ENCODE results near the gene FBXL15. TPM values are rescaled to one million over a fixed set of nuclear protein-coding genes. Genes with fewer than 3 reads are reported as not detected.

The FBXL15 gene
- total and polyA plus RNA-seq, 2 donors (not counting 1 experiment from before 2014, with no cell fraction given) = 15.5 to 20.7 TPM

- Histone ChIP-seq H2AFZ (ENCODE audit: insufficient read depth, low read depth, low read length, poor library complexity, severe bottlenecking) (no peak overlapping the region), H3K36me3 (replicated peaks in 1 of 2; ENCODE audit: control extremely low read depth in 1 of 2, control insufficient read depth in 1 of 2, extremely low read depth in 1 of 2, insufficient read depth in 2 of 2, low read length in 1 of 2) (no peaks in the 10 kb centered on the region), H3K9ac (ENCODE audit: low read length) (no peak overlapping the region), H3K4me2 (replicated peaks; ENCODE audit: low read depth, low read length, poor library complexity, severe bottlenecking) (no peak overlapping the region), H3K4me3 (ENCODE audit: control extremely low read depth in 1 of 5, extremely low read depth in 1 of 5, insufficient read depth in 1 of 5, low read depth in 2 of 5, low read length in 4 of 5) (no peak overlapping the region), H3K4me1 (ENCODE audit: control insufficient read depth in 2 of 2, insufficient read depth in 2 of 2, low read length in 2 of 2) (peaks cover 19 to 33% of the 10 kb centered on the region in 2 donors), H4K20me1 (ENCODE audit: control insufficient read depth, insufficient read depth, low read length, poor library complexity, severe bottlenecking) (no peaks in the 10 kb centered on the region), H3K27me3 (replicated peaks in 1 of 4; ENCODE audit: control extremely low read depth in 1 of 4, control insufficient read depth in 3 of 4, insufficient read depth in 4 of 4, low read length in 3 of 4) (no peaks in the 10 kb centered on the region), H3K9me3 (ENCODE audit: control extremely low read depth in 1 of 3, control insufficient read depth in 2 of 3, insufficient read depth in 1 of 3, low read length in 2 of 3) (no peaks in the 10 kb centered on the region), H3K79me2 (ENCODE audit: control insufficient read depth, insufficient read depth, low read length) (no peaks in the 10 kb centered on the region), H3K27ac (ENCODE audit: low read length in 2 of 2) (no peak overlapping the region)
- TF ChIP-seq EZH2 (IDR thresholded peaks at IDR 0.05; ENCODE audit: borderline replicate concordance, insufficient read depth, low read depth, low read length, poor library complexity, severe bottlenecking) (no peak), CTCF (IDR thresholded peaks at IDR 0.05) (no peak)
- DNase-seq (no peak), ATAC-seq (ENCODE audit: low read depth) (no peak)
- Mint-ChIP-seq H3K9me3 (ENCODE audit: insufficient read depth) (no peaks in the 10 kb centered on the region), H3K27ac (no peak overlapping the region), H3K4me1 (peaks cover 29% of the 10 kb centered on the region), H3K27me3 (no peaks in the 10 kb centered on the region), H3K4me3 (no peak overlapping the region)
- intact Hi-C loops (cut with micrococcal nuclease) = no loop called here
- POLR2A ChIA-PET = no interaction called here
- 100% methylated on average over 2 of the region's 3 CpGs for WGBS (ENCODE audit: insufficient coverage)
- CTCF ChIA-PET = interaction anchor here (0.6 kb wide), 1 partner anchor 11 kb away, joined by 4 read pairs; no protein-coding TSS in a partner anchor
Observed at GRCh38 chr10:102437515-102437914, 16.9 kb downstream of the FBXL15 start.

- H3K9me3 ChIP-seq (ENCODE audit: control extremely low read depth in 1 of 3, control insufficient read depth in 2 of 3, insufficient read depth in 1 of 3, low read length in 2 of 3) = no peaks in the 10 kb centered on the region
- ChIA-PET POLR2A (no interaction called here), CTCF (no interaction called here)
- H3K79me2 ChIP-seq (ENCODE audit: control insufficient read depth, insufficient read depth, low read length) = no peaks in the 10 kb centered on the region
- no peaks in the 10 kb centered on the region for H4K20me1 ChIP-seq (ENCODE audit: control insufficient read depth, insufficient read depth, low read length, poor library complexity, severe bottlenecking)
- H3K27ac Mint-ChIP-seq = no peak overlapping the region
- no peaks in the 10 kb centered on the region for H3K27me3 Mint-ChIP-seq
- no peak overlapping the region for H2AFZ ChIP-seq (ENCODE audit: insufficient read depth, low read depth, low read length, poor library complexity, severe bottlenecking)
- DNase-seq (no peak), ATAC-seq (ENCODE audit: low read depth) (no peak)
- peaks cover 24% of the 10 kb centered on the region for H3K4me1 Mint-ChIP-seq
- H3K9me3 Mint-ChIP-seq (ENCODE audit: insufficient read depth) = no peaks in the 10 kb centered on the region
- H3K4me3 Mint-ChIP-seq = no peak overlapping the region
- intact Hi-C loops (cut with micrococcal nuclease) = no loop called here
- no peak overlapping the region for H3K9ac ChIP-seq (ENCODE audit: low read length)
- H3K4me3 ChIP-seq (ENCODE audit: control extremely low read depth in 1 of 5, extremely low read depth in 1 of 5, insufficient read depth in 1 of 5, low read depth in 2 of 5, low read length in 4 of 5) = no peak overlapping the region
- H3K36me3 ChIP-seq (replicated peaks in 1 of 2; ENCODE audit: control extremely low read depth in 1 of 2, control insufficient read depth in 1 of 2, extremely low read depth in 1 of 2, insufficient read depth in 2 of 2, low read length in 1 of 2) = no peaks in the 10 kb centered on the region
- no peak for TF ChIP-seq CTCF (IDR thresholded peaks at IDR 0.05)
- no peak for TF ChIP-seq EZH2 (IDR thresholded peaks at IDR 0.05; ENCODE audit: borderline replicate concordance, insufficient read depth, low read depth, low read length, poor library complexity, severe bottlenecking)
- H3K4me2 ChIP-seq (replicated peaks; ENCODE audit: low read depth, low read length, poor library complexity, severe bottlenecking) = no peak overlapping the region
- no peaks in the 10 kb centered on the region for H3K27me3 ChIP-seq (replicated peaks in 1 of 4; ENCODE audit: control extremely low read depth in 1 of 4, control insufficient read depth in 3 of 4, insufficient read depth in 4 of 4, low read length in 3 of 4)
- H3K27ac ChIP-seq (ENCODE audit: low read length in 2 of 2) = no peak overlapping the region
- H3K4me1 ChIP-seq (ENCODE audit: control insufficient read depth in 2 of 2, insufficient read depth in 2 of 2, low read length in 2 of 2) = peaks cover 14 to 28% of the 10 kb centered on the region in 2 donors
- WGBS (ENCODE audit: insufficient coverage) = 20% methylated on average over 1 of the region's 1 CpG
Observed at GRCh38 chr10:102438374-102438773, 17.7 kb downstream of the FBXL15 start.

All from B cell (primary cell).